Fibroblast of peridontal ligament (primary cell): ENCODE data around the gene ANKRD50.

Experiments used
- DNase-seq: peaks from one replicate; pipeline ENCODE4 v3.0.0-alpha.2; 2010; ENCODE audit errors: extremely low read depth

The ANKRD50 gene, protein sequence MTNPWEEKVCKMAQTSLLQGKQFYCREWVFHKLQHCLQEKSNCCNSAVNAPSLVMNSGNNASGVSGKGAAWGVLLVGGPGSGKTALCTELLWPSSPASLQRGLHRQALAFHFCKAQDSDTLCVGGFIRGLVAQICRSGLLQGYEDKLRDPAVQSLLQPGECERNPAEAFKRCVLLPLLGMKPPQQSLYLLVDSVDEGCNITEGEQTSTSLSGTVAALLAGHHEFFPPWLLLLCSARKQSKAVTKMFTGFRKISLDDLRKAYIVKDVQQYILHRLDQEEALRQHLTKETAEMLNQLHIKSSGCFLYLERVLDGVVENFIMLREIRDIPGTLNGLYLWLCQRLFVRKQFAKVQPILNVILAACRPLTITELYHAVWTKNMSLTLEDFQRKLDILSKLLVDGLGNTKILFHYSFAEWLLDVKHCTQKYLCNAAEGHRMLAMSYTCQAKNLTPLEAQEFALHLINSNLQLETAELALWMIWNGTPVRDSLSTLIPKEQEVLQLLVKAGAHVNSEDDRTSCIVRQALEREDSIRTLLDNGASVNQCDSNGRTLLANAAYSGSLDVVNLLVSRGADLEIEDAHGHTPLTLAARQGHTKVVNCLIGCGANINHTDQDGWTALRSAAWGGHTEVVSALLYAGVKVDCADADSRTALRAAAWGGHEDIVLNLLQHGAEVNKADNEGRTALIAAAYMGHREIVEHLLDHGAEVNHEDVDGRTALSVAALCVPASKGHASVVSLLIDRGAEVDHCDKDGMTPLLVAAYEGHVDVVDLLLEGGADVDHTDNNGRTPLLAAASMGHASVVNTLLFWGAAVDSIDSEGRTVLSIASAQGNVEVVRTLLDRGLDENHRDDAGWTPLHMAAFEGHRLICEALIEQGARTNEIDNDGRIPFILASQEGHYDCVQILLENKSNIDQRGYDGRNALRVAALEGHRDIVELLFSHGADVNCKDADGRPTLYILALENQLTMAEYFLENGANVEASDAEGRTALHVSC (N-terminal part only)

DNA sequence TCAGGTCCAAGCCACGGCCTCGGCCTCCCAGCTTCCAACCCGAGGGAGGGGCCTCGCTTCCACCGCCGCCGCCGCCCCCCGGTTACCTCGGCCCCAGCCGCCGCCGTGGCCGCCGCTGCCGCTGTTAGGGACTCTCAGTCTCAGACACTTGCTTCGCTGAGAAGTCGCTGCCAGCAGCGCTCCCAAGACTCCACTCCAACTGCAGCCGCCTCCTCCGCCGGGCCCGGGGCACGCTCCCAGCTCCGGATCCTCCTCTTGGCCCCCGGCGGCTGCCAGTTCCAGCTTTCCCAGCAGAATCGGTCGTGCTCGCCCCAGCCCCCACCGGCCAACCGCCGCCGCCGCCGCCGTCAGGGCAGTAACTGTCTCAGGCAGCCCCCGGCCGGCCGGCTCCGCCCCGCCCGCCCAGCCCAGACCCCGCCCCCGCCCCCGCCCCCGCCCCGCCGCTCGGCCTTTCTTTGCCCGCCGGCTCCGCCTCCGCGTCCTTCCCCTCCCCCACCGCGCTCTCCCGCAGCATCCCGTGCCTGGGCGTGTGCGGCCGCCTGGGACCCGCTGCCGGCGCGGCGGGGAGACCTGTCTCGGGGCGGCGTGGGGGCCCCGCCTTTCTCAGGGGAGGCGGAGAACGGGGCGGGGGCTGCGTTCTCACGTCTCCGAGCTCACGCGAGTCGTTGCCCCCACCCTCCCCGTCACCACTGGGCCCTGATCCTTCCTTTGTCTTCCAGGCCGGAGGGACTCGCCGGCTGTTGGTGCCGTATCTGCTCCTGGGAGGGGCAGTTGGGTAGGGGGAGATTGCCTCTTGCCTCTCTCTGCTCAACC is at the start of gene ANKRD50:
Gene ANKRD50 (minus strand): TSS at position 361 of the 813 bp plus-strand sequence. CDS start 2,221 bp downstream, outside the sequence.
- peak; percentile 93 for DNase-seq

DNA sequence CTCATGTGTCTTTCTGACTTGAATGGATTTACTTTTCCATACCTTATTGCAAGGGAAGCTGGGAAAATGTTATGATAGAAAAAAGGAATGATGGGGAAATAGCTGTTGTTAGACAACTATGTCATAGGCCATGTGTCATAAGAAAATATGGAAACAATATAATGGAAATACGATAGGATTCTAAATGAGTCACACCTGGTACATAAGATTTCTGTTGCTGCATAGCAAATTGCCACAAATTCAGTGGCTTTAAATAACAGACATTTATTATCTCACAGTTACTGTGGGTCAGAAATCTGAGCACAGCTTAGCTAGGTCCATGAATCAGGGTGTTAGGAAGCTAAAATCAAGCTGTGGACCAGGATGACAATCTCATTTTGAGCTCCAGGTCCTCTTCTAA is 44.6 kb upstream of the ANKRD50 start:
- peak; percentile 62 for DNase-seq

DNA sequence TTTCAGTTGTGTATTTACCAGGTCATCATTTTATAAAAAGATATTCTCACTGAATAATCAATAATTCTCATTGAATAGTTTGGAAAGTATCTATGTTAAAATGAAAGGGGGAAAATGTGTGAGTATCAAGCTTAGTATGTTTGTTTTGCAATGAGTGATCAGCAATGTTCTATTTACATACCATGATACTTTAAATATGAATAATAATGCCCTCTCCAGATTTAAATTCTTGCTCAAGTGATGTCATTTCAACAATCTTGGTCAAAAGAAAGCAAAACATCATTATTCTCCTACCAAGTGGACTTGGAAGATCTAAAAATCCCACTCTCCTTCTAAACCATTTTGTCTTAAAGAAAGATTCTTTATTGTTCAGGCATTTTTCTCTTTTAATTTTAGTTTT is 42.1 kb upstream of the ANKRD50 start:
- peak; percentile 75 for DNase-seq

DNA sequence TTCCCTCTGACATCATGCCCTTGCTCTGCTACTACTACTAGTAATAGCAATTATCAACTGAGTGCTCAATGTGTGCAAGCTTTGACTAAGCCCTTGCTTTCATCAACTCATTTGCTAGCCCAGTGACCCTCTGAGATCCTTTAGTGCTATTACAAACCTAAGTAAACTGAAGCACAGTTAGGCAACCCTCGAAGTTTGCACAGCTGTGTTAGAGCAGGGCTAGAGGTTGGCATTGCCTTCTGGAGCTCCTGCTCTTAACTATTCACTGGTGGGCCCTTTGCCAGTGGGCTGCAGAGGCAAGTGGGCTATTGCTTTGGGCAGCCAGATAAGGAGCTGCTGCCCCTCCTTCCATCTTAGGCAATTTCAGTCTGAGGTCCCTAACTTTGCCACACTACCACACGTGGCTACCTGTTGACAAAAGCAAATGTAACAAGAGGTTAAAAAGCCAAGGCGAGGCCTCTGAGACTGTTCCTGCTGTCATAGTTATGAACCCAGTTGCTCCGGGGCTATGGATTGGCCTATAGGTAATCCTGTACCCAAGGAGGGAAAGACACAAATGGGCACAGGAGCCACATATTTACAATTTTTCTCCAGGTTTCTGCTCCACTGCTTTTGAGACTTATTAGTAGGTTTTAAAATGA is 41.5 kb upstream of the ANKRD50 start:
- DNase-seq, result peak; percentile 54

DNA sequence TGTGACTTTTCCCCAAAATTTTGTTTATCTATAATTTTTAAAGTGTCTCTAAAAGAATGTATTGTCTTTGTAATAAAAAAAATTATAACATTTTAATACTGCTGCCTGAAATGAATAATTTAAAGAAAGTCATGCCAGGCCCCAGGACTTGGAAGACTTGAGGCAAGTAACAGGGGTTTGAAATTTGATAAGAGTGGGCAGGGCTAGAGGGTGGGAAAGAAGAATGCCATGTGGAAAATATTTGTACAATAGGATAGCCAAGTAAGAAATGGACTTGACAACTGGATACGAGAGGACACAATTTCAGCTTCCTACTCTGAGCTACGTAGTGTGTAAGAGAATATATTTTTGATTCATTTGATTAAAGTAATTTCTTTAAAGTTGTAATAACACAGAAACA is 36.9 kb upstream of the ANKRD50 start:
- DNase-seq, result no peak

DNA sequence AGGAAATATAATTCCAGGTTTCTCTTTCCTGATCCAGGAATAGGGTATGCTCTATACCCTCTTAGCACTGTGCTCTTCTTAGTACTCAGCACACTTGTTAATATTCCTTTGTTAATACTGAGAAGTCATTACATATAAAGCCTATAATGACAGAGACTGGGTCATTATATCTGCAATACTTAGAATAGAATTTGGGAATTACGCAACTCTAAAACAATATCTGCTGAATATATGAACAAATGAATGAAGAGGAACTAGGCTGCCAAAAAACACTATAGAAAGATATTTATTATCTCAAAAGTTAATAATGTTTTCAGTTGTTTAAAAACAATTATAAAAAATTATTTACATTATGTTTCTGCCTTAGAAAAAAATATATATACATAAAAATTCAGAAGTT is 36.4 kb upstream of the ANKRD50 start:
- DNase-seq, result no peak

DNA sequence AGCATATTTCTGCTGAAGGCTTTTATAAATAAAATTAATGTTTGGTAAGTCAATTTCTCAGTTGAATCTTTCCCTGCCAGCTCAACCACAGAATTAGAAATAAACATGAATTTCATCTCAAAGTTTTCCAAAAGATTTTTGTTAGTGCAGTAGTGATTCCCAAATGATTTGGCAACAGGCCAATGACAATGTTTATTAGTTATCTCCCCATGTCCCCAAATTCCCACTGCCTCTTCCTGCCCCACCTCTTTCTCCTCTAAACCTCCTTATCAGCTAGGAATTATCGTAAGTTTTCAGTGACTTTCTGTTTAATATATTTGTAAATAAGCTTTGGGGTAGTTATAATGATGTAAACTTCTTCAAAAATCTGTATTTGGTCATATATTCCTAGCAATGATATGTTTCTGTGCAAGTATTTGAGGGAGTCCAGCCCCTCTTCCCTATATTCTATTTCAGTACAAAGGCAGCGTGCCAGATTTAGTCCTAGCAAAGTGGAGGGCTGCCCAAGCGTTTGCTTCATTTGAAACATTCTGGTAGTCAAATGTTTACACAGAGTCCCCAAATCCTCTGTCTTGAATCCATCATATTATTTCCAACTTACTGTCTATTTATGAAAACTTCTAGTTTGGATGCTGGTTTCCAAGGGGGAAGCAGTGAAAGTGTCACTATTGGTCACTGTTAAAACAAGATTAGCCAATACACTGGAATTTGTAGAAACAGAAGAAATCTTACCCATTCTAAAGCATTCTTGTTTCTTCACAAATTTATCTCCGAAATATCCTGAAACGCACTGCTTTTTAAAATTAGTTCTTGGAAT is 33.7 kb upstream of the ANKRD50 start:
- peak; percentile 63 for DNase-seq

DNA sequence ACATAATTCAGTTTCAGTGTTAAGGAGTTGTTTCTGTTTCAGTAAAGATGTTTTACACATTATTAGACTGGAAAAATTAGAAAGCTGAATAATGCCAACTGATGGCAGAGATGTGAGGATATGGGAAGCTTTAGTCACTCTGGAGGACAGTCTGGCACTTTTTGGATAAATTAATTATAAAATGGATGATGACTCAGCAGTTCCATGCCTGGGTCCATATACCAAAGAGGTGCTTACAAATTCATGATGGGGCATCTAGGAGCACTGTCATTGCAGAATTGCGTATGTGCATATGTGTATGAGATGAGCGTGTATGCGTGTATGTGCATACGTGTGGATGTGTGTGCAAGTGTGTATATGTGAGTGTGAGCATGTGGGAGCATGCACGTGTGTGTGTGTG is 31.2 kb upstream of the ANKRD50 start:
- DNase-seq, result no peak

DNA sequence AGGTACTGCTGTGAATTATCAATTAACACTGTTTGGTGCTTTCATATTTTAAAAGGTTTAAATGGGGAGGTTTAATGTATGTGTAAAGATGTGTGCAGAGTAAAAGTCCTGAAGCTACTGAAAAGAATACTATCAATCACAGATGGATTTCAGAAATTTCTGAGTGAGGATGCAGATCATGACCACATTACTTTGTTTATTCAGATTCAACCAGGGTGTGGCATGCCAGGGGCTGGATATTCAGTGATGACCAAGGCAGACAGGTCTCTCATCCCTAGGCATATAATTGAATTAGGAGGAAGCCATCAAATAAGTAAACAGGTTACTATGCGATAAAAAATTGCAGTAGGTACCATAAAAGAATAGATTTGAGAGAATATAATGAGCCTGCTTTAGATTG is 28.0 kb upstream of the ANKRD50 start:
- DNase-seq, result no peak

DNA sequence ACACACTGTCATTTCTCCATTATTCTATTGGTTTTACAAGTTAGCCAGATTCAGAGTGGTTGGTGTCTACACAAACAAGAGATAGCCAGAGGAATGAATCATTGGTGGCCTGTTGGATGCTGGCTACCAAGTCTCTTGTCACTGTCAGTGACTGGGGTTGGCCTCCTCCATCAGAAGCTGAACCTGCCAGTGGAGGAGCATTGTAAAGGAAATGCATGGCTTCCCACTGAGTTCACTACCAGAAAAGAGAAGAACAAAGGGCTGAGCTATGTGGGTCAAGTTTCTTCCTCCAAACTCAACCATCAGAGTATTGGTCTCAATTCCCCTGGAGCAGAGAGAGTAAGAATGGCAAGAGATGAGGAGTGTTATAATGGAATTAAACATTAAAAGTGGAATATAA is 26.5 kb upstream of the ANKRD50 start:
- no peak for DNase-seq

DNA sequence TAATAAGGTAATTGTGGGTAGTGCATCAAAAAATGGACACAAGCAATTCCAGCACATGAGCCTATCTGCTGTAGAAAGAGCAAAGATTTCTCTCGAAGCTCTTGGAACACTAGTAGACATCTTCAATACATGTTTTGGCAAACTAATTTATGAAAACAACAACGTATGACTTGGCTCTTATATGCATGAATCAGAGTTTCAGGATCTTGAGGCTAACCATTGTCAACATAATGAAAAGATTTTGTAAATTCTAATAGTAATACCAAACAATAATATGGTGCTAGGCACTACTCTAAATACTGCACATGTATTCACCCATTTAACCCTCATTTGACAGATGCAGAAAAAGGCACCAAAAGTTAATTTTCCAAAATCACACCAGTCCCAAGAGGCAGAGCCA is 25.1 kb upstream of the ANKRD50 start:
- DNase-seq, result no peak

DNA sequence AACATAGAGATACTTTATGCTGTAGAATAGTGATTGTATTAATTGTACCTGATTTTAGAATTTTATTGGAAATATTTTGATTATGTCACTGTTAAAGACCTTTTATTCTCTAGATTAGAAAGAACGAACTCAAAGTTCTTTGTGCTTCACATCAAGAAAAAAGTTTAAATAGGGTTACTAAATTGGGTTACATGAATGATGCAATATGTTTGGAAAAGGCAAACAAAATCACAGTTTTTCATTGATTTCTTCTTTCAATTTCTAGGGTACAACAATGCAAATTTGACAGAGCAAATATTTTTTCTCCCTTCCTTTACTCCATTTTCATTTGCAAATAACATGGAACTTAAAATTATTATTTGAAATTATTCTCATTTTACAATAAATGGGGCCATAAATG is 24.0 kb upstream of the ANKRD50 start:
- no peak for DNase-seq

DNA sequence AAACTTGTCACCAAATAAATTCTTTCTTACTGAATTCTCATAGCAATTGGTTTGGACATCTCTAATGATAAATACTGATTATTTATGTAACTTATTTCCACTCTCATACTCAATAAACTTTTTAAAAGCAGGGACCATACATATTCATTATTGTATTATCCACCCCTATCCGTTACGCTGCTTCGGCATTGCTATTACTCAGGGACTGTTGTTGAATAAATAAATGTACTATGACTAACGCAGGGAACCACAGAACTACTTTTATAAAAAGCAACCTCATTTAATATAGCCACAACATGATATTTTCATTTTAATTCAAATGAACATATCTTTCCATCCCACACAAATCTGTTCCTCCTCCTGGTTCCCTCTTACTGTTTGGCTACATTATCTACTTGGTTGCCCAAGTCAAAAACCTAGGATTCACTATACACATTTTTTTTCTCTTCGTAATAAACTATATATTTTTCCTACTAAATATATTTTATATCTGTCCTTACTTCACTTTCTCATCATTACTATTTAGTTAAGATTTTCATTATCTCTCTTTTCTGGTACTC is 14.9 kb upstream of the ANKRD50 start:
- DNase-seq, result peak; percentile 25

DNA sequence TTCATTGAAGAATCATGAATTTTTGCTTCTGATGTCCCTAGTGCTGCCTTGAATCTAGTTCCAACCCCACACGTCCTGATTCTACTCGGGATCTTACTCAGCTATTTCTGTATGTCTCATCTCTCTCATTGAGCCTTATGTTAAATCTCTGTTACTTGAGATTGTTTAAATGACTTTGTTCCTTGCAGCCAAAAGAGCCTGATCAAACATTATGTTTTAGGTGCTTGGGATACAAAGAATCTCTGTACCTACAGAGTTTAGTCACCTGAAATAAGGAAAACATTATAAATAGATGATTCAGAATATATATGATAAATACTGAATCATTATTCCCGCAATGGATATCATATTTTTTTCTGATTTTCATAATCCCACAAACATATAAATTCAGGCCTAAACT is 13.7 kb upstream of the ANKRD50 start:
- no peak for DNase-seq

DNA sequence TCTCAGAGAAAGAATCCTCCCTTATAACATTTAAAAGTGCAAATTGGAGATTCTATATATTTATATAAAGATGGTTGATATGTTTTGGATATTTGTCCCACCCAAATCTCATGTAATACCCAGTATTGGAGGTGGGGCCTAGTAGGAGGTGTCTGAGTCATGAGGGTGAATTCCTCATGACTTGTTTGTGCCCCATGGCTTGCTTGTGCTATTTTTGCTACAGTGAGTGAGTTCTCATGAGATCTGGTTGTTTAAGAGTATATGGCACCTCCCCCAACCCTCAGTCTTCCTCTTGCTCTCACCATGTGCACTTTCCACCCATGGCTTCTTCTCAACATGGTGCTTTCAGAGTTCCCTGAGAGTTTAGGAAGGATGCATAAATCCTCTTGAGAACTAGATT is 9.5 kb upstream of the ANKRD50 start:
- DNase-seq, result no peak

DNA sequence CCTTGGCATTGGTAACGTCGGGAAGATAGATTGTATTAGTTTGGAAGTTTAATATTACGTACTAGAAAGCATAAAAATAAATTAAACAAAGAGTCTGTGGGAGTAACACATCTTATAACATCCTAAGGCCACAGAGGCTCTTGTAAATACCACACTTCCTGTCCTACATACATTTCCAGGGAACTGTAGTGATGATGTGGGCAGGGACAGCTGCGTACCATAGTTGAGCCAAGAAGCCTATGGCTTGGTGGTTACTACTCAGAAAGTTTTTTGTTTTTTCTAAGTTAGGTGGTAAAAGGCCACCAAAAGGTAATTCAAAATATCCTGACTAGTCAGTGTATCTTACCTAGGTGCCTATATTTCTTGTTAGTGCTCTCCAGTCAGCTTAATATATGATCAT is 4.6 kb upstream of the ANKRD50 start:
- DNase-seq, result no peak

DNA sequence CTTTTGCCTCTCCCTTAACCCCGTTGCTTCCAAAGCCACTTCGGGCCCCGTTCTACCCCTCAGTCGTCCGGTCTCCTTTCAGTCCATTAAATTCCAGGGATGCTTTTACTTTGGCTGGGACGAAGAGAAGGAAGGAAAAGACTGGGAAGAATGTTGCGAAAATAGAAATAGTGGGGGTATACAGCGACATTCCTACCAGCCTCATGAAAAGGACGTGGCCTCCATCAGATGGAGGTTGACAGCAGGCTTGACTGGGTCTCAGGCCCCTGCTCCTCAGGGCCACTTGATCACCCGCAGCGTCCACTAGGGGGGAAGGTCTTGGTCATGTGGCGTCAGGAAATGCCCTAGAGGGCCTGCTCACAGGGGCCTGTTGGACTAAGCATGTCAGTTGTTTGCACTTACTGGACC is 657 bp upstream of the ANKRD50 start:
- DNase-seq, result peak; percentile 78

DNA sequence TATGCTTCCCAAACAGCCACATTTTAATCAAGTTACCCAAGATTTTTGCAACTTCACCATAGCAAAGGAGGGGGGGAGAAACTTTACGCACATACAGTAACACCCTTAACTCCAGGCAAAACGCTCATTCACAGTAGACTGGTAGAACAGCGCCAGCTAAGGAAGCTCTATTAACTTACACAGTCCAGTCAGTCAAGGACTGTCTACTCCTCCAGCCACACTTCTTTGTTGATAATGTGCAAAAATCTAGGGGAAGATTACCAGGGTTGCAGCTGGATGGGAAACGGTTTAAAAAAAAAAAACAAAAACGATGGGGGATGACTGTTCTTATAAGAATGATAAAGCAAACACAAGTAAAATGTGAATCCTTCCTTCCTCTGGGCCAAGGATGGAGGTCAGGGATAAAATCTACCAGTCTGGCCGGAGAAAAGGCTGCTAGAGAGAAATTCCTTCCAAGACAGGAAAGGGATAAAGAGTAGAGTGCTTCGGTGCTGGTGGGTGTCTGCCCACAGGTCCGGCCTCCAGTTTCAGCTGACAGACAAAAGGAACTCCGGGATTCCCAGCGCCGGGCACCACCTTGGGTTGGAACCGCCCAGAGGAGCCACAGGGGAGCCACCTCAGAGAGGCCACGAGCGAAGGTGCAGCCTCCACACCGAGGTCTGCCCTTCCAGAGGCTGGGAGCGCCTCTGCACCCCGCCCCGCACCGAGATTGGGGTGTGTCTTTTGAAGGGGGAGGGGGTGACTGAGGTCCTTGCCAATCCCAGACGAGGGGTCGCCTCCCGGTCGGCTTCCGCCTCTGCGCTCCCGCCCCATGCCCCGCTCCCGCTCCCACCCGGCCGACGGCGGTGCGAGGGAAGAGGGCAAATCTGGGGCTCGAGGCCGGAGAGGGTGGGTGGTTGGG is 811 bp downstream of the ANKRD50 start:
- DNase-seq, result peak; percentile 82

DNA sequence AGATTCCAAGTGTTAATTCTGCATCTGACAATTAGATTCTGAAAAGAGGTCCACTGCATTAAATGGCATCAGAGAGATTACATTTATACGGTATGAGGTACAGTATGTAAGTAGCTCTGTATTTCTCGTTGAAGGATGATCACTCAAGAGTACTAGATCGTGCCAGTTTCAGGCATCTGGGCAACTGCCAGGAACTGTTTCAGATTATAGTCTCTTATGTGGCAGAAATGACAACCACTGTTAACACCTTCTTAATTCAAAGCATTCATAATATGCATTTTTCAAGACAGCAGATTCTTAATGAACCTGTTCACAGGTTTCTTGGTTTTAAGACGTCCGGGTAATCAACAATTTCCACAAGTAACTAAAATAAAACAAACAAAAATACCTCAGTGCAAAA is 1.6 kb downstream of the ANKRD50 start:
- peak; percentile 50 for DNase-seq
